GM11168 (cell line): ENCODE measurements around the gene CLCNKB.
"Not testable (repeated sequence)": the region's sequence is repeated elsewhere in the genome, so short reads cannot be mapped to it uniquely, and the experiment has no call there.

Experiments
- in situ Hi-C: fragments of 300-500 bp; cut with MboI; formaldehyde crosslinking; loops from one replicate; pipeline ENCODE4 v1.12.0; 2022; ENCODE audit warnings: low sequenced_read_pairs; ENCODE audit not compliant: unreplicated experiment

The CLCNKB gene

GRCh38 chr1:16029003-16029268, 14.6 kb upstream of the CLCNKB start:
- in situ Hi-C loops: not testable (repeated sequence)

- in situ Hi-C loops: no loop called here
These were observed 14.3 kb upstream of the CLCNKB start for GRCh38 chr1:16029288-16029687.

GRCh38 chr1:16031551-16031950, 12.0 kb upstream of the CLCNKB start:
- in situ Hi-C loops: no loop called here

- in situ Hi-C loops: no loop called here
These were observed 11.0 kb upstream of the CLCNKB start for GRCh38 chr1:16032388-16033102.

GRCh38 chr1:16033103-16033632, 10.4 kb upstream of the CLCNKB start:
- in situ Hi-C loops: not testable (repeated sequence)

GRCh38 chr1:16036461-16036860, 7.1 kb upstream of the CLCNKB start:
- in situ Hi-C loops: not testable (repeated sequence)

GRCh38 chr1:16038620-16038912, 5.0 kb upstream of the CLCNKB start:
- in situ Hi-C loops: no loop called here

GRCh38 chr1:16039871-16040270, 3.7 kb upstream of the CLCNKB start:
- in situ Hi-C loops: not testable (repeated sequence)

GRCh38 chr1:16041200-16041599, 2.4 kb upstream of the CLCNKB start:
- in situ Hi-C loops: no loop called here

GRCh38 chr1:16042096-16042495, 1.5 kb upstream of the CLCNKB start:
- in situ Hi-C loops: no loop called here

GRCh38 chr1:16042654-16043053, 928 bp upstream of the CLCNKB start:
- in situ Hi-C loops: not testable (repeated sequence)

GRCh38 chr1:16043950-16044349, 368 bp downstream of the CLCNKB start:
- in situ Hi-C loops: no loop called here

GRCh38 chr1:16046842-16047241, 3.3 kb downstream of the CLCNKB start:
- in situ Hi-C loops: no loop called here

GRCh38 chr1:16047791-16048475, 4.4 kb downstream of the CLCNKB start:
- in situ Hi-C loops: no loop called here

GRCh38 chr1:16048573-16049189, 5.1 kb downstream of the CLCNKB start:
- in situ Hi-C loops: no loop called here

- in situ Hi-C loops: no loop called here
These were observed 6.7 kb downstream of the CLCNKB start for GRCh38 chr1:16050328-16050727.

- in situ Hi-C loops: no loop called here
These were observed 7.5 kb downstream of the CLCNKB start for GRCh38 chr1:16051039-16051438.

GRCh38 chr1:16051949-16052348, 8.4 kb downstream of the CLCNKB start:
- in situ Hi-C loops: not testable (repeated sequence)

- in situ Hi-C loops: no loop called here
These were observed 10.4 kb downstream of the CLCNKB start for GRCh38 chr1:16053781-16054502.

- in situ Hi-C loops: no loop called here
These were observed 11.3 kb downstream of the CLCNKB start for GRCh38 chr1:16054598-16055540.
